DMS79 (cell line): ENCODE data around the gene LAMB4.

ENCODE experiments used
- DNase-seq: peaks from one replicate; lab custom pipeline; 2025; lab: John Stamatoyannopoulos, UW

The LAMB4 gene

GRCh38 chr7:107995184-107996071, 134.7 kb downstream of the LAMB4 start:
- peak; percentile 34 for DNase-seq

GRCh38 chr7:107994421-107995030, 135.6 kb downstream of the LAMB4 start:
- DNase-seq: no peak

- DNase-seq: no peak
These were observed 136.3 kb downstream of the LAMB4 start for GRCh38 chr7:107993891-107994291.

- no peak for DNase-seq
These were observed 140.4 kb downstream of the LAMB4 start for GRCh38 chr7:107989618-107990373.

- DNase-seq: peak; percentile 75
These were observed 147.2 kb downstream of the LAMB4 start for GRCh38 chr7:107982918-107983389.

- peak; percentile 92 for DNase-seq
These were observed 147.9 kb downstream of the LAMB4 start for GRCh38 chr7:107982042-107982840.

- no peak for DNase-seq
These were observed 148.7 kb downstream of the LAMB4 start for GRCh38 chr7:107981466-107981865.

- no peak for DNase-seq
These were observed 149.4 kb downstream of the LAMB4 start for GRCh38 chr7:107980671-107981190.

GRCh38 chr7:107980171-107980570, 150.0 kb downstream of the LAMB4 start:
- DNase-seq: no peak

- no peak for DNase-seq
These were observed 151.2 kb downstream of the LAMB4 start for GRCh38 chr7:107978815-107979408.

GRCh38 chr7:107977048-107977447, 153.1 kb downstream of the LAMB4 start:
- no peak for DNase-seq

GRCh38 chr7:107976620-107977019, 153.5 kb downstream of the LAMB4 start:
- DNase-seq: no peak

- no peak for DNase-seq
These were observed 154.7 kb downstream of the LAMB4 start for GRCh38 chr7:107975394-107976013.

GRCh38 chr7:107973861-107974260, 156.3 kb downstream of the LAMB4 start:
- DNase-seq: no peak
